ENCODE results near the gene HSCB.

- TF ChIP-seq CTCF (IDR thresholded peaks at IDR 0.05) (no peak), POLR2A (IDR thresholded peaks at IDR 0.05) (no peak)
Measured at GRCh38 chr22:28710576-28711191, 31.2 kb upstream of the HSCB start.

Data from Peyer's patch (tissue), 4 donors.